ENCODE results near the gene CYTH2.

Gene CYTH2

GRCh38 chr19:48496959-48497727, 28.0 kb downstream of the CYTH2 start:
- no peak for DNase-seq

DNA sequence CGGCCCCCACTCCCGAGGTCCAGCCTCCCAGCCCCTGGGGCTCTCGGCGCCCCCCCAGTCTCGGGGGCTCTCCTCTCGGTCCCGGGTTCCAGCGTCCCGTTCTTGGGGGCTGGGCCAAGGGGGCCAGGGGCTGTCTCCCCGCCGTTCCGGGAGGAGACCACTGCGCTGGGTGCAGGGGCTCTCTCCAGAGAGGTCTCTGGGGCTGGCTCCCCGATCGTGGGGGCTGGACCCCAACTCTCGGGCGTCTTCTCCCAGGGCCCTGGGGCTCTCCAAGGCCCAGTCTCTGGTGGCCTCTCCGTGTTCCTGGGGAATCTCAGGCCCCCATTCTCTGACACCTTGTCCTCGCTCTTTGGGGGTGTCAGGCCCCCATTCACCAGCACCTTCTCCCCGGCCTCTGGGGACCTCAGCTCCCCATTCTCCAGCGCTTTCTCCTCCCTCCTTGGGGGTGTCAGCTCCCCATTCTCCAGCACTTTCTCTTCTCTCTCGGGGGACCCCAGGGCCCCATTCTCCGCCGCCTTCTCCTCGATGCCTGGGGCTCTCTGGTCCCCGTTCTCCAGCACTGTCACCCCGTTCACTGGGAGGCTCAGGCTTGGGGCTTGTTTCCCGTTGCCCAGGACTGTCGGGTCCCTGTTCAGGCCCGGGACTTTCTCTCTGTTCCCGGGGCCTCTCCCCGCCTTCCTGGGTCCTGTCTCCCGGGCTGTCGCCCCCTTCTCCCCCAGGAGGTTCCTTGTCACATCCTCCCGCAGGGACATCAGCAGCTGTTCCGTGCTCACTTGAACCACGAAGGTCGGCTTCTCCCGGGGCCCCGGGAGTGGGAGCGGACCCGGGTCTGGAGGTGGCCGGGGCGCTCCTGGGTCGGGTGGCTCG, 28.8 kb downstream of the CYTH2 start:
- no peak for DNase-seq

- DNase-seq: no peak
These were observed 29.6 kb downstream of the CYTH2 start for GRCh38 chr19:48498595-48499311.

GRCh38 chr19:48499316-48500090, 30.3 kb downstream of the CYTH2 start:
- no peak for DNase-seq

DNA sequence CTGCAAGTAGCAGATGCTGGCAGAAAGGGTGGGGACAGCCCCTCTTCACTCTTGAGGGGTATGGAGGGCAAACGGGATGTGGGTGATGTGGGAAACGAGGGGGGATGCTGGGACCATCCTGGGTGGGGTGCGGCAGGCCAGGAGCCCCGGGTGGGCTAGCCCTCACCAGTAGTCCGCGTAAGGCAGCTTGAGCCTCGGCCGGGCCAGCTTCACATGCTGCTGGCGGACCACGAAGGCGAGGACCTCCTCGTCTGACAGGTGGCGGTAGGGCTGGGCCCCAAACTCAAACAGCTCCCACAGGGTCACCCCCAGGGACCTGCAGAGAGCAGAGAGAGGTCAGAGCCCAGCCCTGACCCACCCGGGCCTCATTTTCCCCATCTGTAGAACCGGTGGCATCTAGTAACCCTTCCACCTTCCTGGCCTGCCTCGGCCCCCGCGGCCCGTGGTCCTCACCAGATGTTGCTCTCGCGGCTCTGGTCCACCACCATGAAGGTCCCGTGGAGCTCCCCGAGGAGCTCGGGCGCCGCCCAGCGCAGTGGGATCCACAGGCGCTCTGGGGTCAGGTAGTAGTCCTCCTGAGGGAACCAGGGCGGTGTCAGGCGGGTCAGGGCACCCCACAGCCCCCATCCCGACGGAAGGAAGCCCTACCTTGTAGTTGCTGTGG, 31.8 kb downstream of the CYTH2 start:
- no peak for DNase-seq

- DNase-seq: peak; percentile 49 to 55
These were observed 32.6 kb downstream of the CYTH2 start for GRCh38 chr19:48501494-48502349.

DNA sequence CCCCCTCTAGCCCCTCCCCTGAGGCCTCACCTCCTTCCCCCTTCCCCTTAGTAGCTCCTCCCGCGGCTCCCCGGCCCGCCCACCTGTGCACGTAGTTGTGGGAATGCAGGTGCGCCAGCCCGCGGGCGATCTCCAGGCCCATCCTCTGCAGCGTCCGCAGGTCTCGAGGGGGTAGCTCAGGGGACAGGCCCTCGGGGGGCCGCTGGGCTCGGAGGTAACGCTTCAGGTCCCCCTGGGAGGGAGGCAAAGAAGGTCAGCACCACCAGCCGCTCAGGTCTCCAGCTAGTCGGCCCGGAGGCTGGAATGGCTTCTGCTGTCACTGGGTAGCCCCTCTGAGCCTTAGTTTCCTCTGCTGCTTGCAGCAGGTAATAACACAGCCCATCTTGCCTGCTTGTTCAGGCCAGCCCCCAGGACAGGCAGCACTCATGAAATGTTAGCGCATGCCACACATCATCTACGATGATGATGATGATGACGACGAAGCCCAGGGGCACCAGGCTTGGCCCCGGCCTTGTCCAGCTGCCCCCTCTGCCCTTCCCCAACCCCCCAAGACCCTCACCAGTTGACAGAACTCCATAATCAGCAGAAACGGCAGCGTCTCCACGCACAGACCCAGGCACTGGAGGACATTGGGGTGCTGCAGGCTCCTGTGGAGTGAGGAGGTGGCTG, 33.3 kb downstream of the CYTH2 start:
- no peak for DNase-seq

DNA sequence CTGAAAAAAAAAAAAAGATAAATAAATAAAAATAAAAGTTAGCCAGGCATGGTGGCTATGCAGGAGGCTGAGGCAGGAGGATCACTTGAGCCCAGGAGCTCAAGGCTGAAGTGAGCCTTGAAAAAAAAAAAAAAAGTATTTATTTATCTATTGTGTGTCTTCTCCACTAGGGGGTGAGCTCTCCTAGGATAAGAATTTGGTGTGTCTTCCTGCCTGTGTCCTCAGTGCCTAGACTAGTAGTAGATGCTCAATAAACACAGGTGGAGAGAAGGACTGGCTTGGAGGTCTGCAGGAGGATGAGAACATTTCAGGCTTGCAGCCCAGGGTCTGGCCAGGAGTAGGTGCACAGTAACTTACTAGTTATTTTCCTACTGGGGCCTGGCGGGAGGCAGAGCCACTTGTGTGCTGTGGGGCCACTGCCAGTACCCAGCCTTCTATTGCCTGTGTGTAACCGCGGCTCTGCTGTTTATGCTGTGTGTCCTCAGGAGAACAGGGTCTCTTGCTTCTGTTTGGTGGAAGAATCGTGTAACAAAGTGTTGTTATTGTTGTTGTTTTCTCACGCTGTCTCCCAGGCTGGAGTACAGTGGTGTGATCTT, 37.1 kb downstream of the CYTH2 start:
- no peak for DNase-seq

DNA sequence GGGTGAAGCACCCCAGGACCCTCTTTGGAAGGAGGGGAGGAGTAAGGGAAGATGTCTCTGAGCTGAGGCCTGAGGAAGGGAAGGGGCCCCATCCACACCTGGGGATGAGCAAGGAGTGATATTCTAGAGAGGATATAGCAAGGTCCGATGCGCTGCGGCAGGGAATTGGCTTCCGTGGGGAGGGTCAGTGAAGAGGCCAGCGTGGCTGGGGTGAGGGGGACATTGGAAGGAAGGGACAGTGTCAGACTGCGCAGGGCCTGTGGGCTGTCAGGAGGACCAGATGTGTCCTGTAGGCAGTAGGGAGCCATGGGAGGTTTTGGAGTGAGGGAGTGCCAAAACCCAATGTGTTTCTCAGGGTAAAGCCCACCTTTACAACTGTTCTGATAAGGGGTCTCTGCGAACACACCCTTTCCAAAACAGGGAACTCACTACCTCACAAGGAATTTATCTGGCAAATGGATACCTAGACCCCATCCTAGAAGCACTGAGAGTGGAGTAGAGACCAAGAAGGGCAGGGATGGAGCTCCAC, 38.8 kb downstream of the CYTH2 start:
- DNase-seq: no peak

DNA sequence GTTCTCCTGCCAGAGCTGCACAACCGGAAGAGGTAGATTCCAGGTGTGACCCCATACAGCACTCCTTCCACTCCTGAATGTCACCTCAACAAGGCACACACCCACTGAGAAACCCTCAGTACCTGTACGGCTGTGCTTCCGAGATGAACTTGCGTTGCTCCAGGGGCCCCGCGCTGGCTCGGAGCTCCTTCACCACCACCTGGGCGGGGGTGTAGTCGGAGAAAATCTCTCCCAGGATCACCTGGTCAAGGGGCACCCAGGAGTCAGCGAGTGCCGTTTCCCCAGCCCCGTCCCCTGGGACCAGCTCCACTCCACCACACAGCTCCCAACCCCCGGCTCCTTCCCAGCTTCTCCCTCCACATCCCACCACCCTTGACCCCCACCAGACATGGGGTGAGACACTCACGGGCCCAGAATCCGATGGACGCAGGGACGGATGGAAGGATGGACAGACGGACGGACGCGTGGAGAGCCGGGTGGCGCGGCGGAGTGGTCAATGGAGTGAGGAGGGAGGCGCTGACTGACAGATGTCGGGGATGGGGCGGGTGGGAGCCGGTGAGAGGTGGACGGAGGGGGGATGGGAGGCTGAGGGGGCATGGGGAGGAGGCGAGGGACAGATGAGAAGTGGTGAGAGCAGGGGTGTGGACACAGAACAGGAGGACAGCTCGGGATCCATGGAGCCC, 39.7 kb downstream of the CYTH2 start:
- no peak for DNase-seq

GRCh38 chr19:48509467-48510194, 40.5 kb downstream of the CYTH2 start:
- DNase-seq: no peak

DNA sequence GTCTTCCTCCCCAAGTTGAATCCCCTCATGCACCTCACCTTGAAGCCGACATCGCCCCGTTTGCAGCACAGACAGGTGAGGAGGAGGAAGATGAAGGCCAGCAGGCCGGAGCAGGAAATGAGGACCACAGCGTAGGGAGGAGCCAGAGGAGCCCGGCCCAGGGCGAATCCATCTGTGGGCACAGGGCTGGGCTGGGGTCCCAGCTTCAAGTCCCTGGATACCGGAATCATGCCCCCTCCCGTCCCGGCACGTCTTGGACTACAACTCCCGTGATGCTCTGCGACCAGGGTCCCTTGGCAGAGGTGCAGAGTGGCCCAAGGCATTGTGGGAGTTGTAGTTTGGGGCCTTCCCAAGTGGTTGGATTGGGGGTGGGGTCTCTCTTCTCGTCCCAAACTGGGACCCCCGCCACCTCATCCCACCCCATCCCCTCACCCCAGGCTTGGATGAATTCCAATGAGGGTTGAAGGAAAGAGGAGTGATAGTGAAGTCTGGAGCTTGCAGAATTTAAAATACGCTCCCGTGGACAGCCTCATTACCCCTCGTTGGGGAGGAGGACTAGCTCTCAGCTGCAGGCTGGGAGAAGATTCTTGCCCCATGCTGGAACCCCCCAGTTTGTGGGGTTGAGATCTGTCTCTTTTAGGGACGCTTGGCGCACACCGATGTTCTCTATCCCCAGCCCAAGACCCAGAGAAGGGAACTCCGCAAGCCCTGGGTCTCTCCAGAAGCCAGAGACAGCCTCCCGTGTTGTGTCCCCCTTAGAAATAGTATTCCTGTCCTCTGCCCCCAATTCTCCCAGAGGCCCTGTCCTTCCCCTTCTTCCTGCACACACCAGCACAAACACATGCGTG, 41.5 kb downstream of the CYTH2 start:
- DNase-seq: peak; percentile 68 to 74

- DNase-seq: no peak
These were observed 42.2 kb downstream of the CYTH2 start for GRCh38 chr19:48511321-48511731.

DNA sequence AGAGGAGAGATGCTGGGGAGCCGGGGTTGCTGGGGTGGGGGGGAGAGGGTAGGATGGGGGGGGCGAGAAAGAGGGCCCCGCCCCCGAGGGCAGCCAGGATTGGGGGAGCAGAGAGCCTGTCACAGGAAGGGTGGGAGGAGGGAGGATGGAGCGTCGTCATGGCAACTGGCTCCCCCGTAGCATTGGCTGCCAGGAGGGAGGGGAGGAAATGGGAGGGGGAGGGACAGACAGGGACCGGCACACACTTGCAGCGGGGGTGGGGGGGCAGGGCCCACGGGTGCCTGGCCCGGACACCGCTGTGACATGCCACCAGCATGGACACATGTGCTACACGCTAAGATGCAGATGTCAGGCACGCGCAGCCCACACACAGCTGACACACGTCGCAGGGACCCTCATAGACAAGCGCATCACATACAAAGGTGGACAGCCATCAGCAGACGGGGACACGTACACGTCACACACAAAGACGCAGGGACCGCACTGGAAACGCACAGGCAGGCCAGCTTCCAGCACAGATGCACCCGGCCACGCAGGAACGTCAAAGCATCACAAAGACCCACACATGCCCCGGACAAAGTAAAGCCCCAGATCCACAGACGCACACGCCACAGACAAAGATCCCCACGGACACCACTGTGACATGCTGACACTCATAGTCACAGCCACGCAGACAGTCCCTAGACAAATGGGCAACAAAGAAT, 42.8 kb downstream of the CYTH2 start, which contains the start of gene LMTK3:
Gene LMTK3 (minus strand): TSS at position 36 of the 704 bp plus-strand sequence. CDS start 259 bp downstream, outside the sequence.
- peak; percentile 58 to 63 for DNase-seq

GRCh38 chr19:48512504-48513288, 43.5 kb downstream of the CYTH2 start:
- no peak for DNase-seq

Measured in stimulated activated CD4-positive, alpha-beta T cell treated with anti-CD3 and anti-CD28 coated beads, Interleukin-2, amount 100 ng/mL, for 48 hours (primary cell).